Measurements from ENCODE around the gene ZNF205.

GRCh38 chr16:3099732-3100499 is 12.5 kb upstream of the ZNF205 start:
- TF ChIP-seq EP300 (IDR thresholded peaks at IDR 0.05): no peak
- no peak for TF ChIP-seq POLR2AphosphoS5 (IDR thresholded peaks at IDR 0.05)
- no peak for TF ChIP-seq CTCF (IDR thresholded peaks at IDR 0.05)
- TF ChIP-seq POLR2A (IDR thresholded peaks at IDR 0.05): no peak
